IPS-NIHi7 (cell line): ENCODE measurements around the gene ZCCHC10.
"Not testable (repeated sequence)": the region's sequence is repeated elsewhere in the genome, so short reads cannot be mapped to it uniquely, and the experiment has no call there.

ENCODE experiments used
- DNase-seq: peaks from one replicate; pipeline ENCODE4 v3.0.0; 2012; ENCODE audit warnings: mixed read lengths; ENCODE audit errors: extremely low spot score

ZCCHC10 gene

DNA sequence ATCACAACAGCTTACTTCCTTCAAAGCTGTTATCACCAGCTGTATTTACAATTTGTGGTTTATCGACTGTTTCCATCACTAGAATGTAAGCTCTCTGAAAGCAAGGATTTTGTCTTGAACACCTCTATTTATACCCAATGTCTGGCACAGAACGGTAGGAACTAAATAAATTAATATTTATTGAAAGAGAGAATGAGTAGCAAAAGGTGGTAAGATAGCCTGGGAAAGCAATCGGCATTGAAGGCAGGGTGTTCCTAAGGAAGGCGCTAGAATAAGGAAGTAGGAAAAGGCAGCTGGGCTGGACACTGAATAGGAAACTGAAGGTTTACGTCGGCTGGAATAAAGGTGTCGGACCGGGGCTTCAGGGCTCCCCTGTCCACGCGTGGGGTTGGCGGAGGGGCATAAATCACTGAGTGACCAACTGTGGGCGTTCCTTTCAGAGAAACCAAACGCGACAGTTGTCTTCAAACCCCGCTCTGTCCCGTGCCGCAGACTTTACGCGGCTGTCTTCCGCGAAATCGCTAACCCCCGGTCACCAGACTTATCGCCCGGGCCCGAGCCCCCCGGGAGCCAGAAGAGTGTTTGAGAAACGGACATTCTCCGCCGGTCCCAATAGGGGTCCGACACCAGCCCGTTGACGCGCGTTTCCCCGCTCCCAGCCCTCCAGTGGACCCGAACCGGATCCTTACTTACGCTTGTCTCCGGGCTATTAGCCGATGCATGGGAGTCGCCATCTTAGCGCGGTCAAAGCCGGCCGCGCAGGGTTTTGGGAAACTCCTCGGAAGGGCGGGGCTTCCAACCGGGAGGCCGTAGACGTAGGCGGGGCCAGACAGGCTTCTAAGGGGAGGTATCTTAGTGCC, at the start of gene ZCCHC10:
Gene ZCCHC10, minus strand, starts transcription at position 746 of the 860 bp plus-strand sequence. Its CDS starts 12 bp downstream, at position 734.
- DNase-seq, result peak; percentile 99

DNA sequence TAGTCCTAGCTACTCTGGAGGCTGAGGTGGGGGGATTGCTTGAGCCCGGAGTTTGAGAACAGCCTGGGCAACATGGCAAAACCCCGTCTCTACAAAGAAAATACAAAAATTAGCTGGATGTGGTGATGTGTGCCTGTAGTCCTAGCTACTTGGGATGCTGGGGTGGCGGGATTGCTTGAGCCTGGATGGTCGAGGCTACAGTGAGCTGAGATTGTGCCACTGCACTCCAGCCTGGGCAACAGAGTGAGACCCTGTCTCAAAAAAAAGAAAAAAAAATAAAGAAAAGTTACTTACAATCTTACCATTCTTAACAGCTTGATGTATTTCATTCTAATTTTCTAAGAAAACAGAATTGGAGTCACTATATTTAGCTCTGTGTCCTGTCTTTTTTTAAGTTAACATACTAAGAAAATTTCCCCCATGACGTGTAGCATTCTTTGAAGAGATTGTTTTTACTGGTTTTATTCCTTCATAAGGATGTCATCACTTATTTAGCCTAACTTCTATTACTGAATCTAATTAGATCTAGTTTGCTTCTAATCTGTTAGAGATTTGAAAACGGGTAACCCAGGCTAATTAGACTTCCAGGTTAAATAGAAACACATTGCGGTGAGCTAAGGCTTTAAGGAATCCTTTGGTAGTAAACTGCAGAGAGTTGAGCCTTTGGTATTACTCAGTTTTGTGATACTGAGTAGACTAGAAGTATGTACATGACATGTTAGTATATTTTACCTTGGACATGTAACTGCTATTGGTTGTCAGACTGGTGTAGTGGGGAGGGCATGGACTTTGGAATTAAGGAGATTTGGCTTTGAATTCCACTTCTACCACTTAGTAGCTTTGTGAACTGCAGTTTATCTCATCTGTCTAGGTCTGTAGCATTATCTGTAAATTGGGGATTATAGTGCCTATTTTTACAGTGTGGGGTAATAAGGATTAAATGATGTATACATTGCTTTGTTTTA, 49.5 kb upstream of the ZCCHC10 start:
- no peak for DNase-seq

DNA sequence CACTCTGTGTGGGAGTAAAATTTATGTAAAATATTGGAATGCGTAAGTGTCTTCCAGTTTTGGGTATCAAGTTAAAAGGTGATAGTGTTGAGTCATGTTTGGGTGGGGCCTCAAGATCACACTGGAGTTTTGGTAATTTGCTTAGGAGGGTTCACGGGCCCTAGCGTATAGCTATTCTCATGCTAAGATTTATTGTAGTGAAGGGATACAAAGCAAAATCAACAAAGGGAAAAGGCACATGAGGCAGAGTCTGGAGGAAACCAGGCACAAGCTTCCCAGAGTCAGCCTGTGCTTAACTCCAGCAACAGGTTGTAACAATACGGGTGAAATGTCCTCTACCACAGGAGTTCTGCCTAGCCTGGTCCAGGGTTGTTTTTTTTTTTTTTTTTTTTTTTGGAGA, 45.7 kb upstream of the ZCCHC10 start:
- DNase-seq, result no peak

DNA sequence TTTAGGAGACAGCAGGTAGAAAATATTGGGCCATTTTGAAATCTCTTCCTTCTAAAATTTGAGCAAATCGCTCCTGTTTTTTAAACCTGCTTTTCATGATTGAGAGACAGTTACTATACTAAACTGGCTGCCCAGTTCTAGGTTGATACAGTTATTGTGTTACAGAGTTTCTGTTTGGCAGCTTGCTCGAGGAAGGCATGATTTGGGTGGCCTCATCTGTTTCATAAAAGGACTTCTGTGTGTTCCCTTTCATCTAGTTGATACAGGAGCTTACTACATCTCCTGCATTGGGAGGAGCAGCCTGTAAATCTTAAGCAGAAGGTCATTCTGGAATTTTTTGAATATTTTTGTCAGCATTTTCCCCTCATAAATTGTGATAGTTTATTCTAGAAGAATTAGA, 39.7 kb upstream of the ZCCHC10 start:
- no peak for DNase-seq

DNA sequence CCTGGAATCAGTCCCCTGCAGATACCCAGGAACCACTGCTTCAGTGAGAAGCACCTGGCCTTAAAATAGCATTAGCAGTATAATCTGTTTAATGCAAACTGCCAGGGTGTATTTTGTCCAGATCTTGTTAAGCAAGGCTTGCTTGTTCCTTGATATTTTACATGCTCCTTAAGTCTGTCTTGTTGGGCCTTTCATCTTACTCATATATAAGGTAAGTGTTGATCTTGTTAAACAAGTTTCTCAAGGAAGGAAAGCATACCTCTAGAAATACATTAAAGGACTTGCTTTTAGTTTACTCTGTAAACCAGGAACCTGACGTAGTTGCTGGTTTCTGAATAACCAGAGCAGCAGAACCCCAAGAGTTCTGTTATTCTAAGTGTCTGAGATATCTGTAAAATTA, 39.1 kb upstream of the ZCCHC10 start:
- no peak for DNase-seq

DNA sequence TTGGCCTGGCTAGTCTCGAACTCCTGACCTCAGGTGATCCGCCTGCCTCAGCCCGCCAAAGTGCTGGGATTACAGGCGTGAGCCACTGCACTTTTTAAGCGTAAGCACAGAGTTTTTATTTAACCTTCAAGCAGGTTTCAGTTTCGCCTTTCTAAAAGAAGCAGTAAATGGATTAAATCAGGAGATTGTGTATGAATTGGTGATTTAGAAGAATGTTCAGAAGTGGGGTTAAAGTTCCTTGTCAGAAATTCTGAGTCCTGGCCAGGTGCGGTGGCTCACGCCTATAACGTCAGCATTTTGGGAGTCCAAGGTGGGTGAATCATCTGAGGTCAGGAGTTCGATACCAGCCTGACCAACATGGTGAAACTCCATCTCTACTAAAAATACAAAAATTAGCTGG, 37.6 kb upstream of the ZCCHC10 start:
- no peak for DNase-seq

DNA sequence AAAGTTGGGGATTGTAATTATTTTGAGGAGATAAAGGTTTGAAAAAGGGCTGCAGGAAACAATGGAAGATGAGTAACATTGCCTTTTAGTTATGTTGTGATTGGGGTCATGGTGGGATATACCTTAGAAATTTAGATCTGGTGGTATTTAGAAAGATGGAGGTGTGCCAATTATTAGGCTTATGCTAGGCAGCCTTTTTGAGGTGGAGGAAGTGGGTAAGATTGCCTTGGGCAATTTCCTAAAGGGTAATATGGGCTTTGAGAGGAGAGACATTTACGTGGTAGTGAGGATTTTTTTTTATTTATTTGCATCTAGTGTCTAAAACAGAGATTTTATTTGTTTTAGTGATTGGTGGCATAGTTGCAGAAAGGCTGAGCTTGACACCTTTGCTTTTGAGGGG, 35.9 kb upstream of the ZCCHC10 start:
- no peak for DNase-seq

DNA sequence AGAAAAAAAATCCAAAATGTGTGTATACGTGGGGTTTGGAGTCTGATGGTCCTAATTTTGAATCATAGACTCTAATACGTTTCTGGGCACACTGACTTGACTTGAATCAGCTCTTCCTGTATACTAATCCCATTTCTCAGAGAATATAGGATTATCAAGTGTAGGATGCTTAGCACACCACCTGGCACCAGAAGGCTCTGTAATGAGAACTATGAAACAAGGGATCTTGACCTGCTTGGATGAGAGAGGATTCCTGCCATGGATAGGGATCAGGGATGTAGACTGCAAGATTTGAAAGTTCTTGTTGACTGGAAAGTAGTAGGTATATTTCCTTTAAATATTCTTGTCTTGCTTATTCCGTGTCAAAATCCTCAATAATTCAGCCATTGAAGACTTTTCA, 33.3 kb upstream of the ZCCHC10 start:
- no peak for DNase-seq

DNA sequence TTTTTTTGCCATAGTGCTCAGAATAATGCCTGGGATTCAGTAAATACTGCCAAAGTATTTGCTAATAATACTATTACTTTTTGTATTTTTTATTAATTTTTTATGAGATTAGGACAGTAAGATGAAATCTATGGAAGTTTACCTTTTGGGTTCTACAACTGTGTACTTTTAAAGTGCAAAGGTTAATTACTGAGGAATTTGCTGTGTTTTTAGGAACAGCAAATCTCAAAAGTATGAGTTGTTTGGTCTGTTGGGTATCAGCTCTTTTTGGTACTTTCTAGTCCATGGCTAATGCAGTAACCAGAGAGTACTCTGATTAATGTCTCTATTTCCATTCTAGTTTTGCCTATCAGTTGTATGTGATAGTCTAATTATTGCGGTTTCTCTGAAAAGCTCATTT, 30.5 kb upstream of the ZCCHC10 start:
- DNase-seq, result no peak

DNA sequence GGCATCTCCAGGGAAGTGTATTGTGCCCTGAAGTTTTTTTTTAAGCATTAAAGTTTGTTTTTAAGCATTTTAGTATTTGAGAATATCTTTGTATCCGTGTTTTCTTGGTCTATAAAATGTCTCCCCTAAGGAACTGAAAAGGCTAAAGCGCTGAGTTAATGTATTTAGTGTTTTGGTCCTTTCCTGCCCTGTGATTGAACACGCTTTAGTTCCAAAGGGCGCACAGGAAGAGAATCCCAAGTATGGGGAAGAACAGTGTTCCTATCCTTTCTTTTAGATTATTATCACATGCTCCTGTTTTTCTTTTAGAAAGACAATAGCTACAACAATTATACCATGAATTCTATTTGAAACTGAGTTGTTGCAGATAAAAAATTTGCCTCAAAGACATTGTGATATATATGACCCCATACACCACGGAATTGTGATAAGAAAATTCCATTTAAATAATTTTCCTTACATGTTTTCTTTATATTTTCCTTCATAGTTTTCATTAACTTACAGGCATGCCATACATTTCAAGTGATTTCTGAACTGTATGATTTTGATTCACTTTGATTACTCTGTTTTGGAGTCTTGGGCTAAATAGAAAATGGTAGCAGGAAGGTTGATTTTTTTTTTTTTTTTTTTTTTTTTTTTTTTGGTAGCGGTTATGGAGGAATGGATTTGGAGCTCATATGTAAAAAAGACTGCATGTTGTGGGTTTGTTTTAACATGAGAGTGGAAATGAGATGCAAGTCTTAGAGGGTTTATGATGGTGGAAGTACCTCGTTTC, 28.5 kb upstream of the ZCCHC10 start:
- DNase-seq, result no peak

DNA sequence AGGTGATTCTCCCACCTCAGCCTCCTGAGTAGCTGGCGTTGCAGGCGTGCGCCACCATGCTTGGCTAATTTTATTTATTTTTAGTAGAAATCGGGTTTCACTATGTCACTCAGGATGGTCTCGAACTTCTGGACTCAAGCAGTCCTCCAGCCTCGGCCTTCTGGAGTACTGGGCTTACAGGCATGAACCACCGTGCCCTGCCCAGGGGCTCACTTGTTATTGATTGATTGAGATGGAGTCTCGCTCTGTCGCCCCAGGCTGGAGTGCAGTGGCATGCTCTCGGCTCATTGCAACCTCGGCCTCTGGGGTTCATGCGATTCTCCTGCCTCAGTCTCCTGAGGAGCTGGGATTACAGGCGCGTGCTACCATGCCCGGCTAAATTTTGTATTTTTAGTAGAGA, 27.1 kb upstream of the ZCCHC10 start:
- no peak for DNase-seq

DNA sequence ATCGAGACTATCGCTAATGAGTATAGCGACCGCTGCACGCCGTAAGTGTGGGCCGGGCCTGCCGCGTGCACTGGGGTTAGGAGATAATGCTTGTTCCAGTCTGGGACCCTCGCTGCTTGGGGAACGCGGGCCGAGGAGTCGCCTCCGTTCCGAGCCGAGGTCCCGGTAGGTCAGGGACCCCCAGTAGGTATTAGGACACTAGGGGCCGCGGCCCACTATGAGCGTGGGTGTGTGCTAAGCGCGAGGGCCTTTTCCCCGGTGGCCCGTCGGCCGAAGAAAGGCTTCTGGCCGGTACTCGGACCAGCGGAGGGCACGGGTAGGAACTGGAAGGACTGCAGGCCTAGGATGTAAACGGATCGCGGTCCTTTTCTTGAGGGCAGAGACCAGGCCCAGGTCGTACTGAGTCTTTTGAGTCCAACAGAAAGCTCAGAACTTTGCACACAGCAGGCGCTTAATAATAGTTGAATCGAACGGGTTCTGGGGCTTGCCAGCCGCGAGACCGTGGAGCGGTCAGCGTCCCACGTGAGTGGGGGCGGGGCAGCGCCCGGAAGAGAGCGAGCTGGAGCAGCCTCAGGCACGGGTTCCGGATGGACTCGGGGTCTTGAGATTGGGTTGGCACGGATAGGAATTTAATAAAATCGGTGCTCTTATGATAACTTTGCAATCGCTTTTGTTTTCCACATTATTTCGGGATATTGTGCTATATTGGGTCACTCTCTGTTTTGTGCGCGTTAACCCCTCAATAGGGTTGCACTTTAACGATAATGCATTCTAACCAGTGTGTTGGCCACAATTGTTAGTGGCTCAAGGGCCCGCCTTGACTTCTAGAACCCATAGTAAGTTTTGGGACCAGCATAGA, 26.2 kb upstream of the ZCCHC10 start:
- peak; percentile 51 for DNase-seq

DNA sequence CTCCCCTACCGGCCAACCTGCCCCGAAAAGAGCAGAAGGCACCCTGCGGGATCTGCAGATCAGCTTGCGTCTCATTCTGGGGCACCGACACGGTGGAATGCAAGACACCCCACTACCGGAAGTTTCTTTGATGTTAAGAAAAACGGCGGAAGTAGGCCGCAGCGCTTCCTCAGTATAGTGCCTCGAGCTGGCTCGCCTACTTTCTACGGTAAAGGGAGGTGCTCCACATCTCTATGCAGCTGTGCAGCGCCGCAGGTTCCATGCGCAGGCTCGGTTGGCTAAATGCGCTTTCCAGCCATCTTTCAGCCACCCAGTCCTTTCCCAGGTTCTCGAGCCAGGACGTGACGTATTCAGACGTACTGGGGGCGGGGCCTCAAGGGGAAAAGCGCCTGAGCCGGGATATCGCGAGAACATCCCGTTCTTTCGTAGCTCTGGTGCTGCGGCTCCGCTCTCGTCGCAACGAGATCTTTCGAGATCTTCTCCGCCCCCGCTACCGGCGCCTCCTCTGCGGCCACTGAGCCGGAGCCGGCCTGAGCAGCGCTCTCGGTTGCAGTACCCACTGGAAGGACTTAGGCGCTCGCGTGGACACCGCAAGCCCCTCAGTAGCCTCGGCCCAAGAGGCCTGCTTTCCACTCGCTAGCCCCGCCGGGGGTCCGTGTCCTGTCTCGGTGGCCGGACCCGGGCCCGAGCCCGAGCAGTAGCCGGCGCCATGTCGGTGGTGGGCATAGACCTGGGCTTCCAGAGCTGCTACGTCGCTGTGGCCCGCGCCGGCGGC, 25.4 kb upstream of the ZCCHC10 start, which contains the start of gene HSPA4:
Gene HSPA4, plus strand, starts transcription at position 472 of the 775 bp plus-strand sequence. Its CDS starts 238 bp downstream, at position 710.
- peak; percentile 99 for DNase-seq

DNA sequence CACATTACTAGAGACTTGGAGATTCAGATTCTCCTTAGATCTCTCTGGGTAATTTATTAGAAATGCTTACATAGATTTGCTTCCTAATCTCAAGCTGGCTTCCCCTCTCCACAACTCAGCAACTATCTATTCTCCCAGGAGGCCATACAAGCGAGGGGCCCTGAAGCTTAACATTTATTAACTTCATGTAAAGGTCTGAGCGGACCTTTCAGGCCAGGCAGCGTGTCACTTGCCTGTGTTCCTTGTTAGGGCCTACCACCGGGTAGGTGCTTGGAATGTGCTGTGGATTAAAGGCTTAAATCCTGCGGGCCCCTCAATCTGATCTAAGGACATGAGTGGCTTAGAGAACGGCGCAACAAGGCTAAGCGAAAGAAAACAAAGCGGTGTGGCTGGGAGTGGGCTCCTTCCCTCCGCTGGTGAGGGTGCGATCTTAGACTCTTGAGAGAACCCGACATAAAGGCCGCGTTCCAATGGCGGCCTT, 24.8 kb upstream of the ZCCHC10 start:
- DNase-seq, result peak; percentile 14

DNA sequence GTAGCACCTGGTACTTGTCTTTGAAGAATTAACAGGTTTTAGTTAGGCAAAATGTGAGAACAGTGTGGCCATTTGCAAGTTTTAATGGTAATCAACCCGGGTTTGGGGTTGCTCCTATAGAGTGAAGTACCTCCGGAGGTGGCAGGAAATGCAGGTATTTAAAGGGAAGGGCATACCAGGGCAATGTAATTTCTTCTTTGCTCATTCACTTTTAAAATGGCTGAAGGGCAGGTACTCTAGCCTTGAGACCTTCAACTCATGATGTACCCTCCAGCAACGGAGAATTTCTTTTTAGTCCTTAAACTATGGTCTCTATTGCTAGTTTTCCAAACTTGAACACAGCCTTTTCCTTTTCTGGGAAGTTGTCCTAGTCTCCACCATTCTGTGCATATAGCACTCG, 24.2 kb upstream of the ZCCHC10 start:
- peak; percentile 59 for DNase-seq

DNA sequence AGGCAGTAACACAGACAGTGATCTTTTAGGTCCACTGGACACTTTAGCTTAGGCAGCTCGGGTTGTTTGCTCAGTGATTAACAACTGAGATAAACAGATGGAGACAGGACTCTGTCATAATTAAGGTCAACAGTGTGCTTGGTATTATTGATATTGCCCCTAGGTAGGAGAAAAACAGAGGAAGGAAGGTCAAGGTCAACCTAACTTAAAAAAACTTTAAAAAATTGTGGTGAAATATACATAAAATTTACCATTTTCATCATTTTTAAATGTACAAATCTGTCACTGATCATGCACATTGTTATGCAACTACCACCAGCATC, 23.3 kb upstream of the ZCCHC10 start:
- DNase-seq, result no peak

DNA sequence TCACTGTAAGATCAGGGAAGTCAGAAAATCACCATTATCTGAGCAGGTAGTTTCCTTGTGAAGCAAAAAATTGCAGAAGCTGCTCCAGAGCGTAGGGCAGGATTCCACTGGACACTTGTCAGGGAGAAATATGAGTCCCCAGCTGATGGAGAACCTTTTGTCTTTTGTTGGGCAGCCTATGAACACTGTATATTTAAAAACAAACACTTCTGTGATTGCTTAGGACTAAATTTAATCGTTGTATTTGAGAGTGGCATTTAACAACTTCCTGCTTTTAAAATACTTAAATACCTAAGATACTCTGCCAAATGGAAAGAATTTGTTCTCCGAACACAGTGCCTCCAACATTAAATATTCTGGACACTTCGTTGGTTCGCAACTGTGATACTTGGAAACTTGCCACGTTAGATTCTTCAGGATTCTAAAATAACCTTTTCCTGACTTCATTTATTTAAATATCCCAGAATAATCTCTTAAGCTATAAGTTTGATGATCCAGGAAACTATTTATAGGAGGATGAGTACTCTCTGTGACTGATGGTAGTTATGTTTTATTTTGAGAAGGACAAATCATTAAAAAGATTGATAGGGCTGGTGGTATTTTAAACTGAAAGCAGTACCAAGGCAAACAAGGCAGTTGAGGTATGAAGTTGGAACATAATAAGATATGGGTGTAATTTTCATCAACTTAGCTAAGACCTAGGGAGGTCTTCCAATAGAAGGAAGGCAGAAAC, 22.8 kb upstream of the ZCCHC10 start:
- no peak for DNase-seq

DNA sequence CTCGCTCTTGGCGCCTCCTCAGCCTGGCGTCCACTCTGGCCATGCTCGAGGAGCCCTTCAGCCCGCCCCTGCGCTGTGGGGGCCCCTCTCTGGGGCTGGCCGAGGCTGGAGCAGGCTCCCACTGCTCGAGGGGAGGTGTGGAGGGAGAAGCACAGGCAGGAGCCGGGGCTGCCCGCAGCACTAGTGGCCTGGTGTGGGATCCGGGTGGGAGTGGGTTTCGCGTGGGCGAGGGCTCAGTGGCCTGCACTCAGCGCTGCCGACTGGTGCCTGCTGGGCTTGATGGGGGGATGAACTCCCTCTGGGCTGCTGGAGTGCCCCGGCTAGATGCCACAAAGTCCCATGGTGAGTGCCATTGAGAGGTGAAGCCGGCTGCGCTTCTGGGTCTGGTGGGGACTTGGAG, 21.1 kb upstream of the ZCCHC10 start:
- DNase-seq, result no peak

DNA sequence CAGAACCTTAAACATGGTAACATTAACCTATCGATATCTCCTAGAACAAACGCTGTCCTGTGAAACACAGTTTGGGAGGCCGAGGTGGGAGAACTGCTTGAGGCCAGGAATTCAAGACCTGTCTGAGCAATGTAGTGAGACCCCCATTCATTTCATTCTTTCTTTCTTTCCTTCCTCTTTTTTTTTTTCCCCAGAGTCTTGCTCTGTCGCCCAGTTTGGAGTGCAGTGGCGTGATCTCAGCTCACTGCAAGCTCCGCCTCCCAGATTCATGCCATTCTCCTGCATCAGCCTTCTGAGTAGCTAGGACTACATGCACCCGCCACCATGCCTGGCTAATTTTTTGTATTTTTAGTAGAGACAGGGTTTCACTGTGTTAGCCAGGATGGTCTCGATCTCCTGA, 20.2 kb upstream of the ZCCHC10 start:
- not testable (repeated sequence) for DNase-seq
